Natural killer cell (primary cell): ENCODE results near the gene RPS2. TPM values are rescaled to one million over a fixed set of nuclear protein-coding genes. Genes with fewer than 3 reads are reported as not detected.
"Not testable (repeated sequence)": the region's sequence is repeated elsewhere in the genome, so short reads cannot be mapped to it uniquely, and the experiment has no call there.

ENCODE experiments used
- ATAC-seq, 3 donors: fragments of 150-1000 bp in 2 of 3; fragments of 200-7000 bp in 1 of 3; cut with Tn5 transposase; 1 replicate in 1 of 3; 2 replicates in 2 of 3; pipeline ENCODE4 v1.10.0; 2021; ENCODE audit warnings: mild to moderate bottlenecking in 2 of 3, moderate library complexity in 2 of 3
- DNase-seq, 2 donors: peaks; one replicate each; pipeline versions ENCODE4 v3.0.0 to v3.0.0-alpha.2; 2013 to 2021; ENCODE audit warnings: mixed read lengths in 1 of 2
- H3K27ac ChIP-seq: one replicate; pipeline ENCODE4 v1.5.1; 2013; ENCODE audit warnings: mild to moderate bottlenecking, low read length
- H3K27me3 ChIP-seq: one replicate; pipeline ENCODE4 v1.6.1; 2013; ENCODE audit warnings: low read length; ENCODE audit not compliant: control insufficient read depth, insufficient read depth
- H3K36me3 ChIP-seq: one replicate; pipeline ENCODE4 v1.6.1; 2013; ENCODE audit warnings: low read length; ENCODE audit not compliant: control insufficient read depth, insufficient read depth
- H3K4me1 ChIP-seq: one replicate; pipeline ENCODE4 v1.6.1; 2013; ENCODE audit warnings: low read length; ENCODE audit not compliant: control insufficient read depth, insufficient read depth
- H3K4me3 ChIP-seq: one replicate; pipeline ENCODE4 v1.5.1; 2013; ENCODE audit warnings: low read length
- H3K9me3 ChIP-seq: one replicate; pipeline ENCODE4 v1.6.1; 2013; ENCODE audit warnings: low read length; ENCODE audit not compliant: control insufficient read depth, insufficient read depth
- H3K27ac Mint-ChIP-seq, 2 donors: one replicate each; pipeline ENCODE4 v1.8.0; 2022; ENCODE audit warnings: mild to moderate bottlenecking in 2 of 2, mixed read lengths in 2 of 2, moderate library complexity in 1 of 2
- H3K27me3 Mint-ChIP-seq, 2 donors: one replicate each; pipeline ENCODE4 v1.8.0; 2022; ENCODE audit warnings: low read depth in 2 of 2, mixed read lengths in 2 of 2
- H3K36me3 Mint-ChIP-seq: one replicate; pipeline ENCODE4 v1.8.0; 2022; ENCODE audit warnings: mixed read lengths
- H3K4me1 Mint-ChIP-seq, 2 donors: one replicate each; pipeline ENCODE4 v1.8.0; 2022; ENCODE audit warnings: mixed read lengths in 2 of 2
- H3K4me3 Mint-ChIP-seq: one replicate; pipeline ENCODE4 v1.8.0; 2022; ENCODE audit warnings: mild to moderate bottlenecking, moderate library complexity, mixed read lengths
- H3K9me3 Mint-ChIP-seq, 2 donors: one replicate each; pipeline ENCODE4 v1.8.0; 2022; ENCODE audit warnings: mixed read lengths in 2 of 2
- CTCF ChIP-seq: fragments of 200-600 bp; IDR thresholded peaks from one replicate; pipeline ENCODE4 v1.8.0; 2022; ENCODE audit warnings: antibody characterized with exemption
- WGBS: methylation state at CpG from one replicate; pipeline ENCODE4 v1.1.7; 2013; ENCODE audit warnings: missing lambda C conversion rate; ENCODE audit not compliant: insufficient coverage; 5-methylcytosine and 5-hydroxymethylcytosine counted together
- intact Hi-C: fragments of 100-400 bp; cut with micrococcal nuclease; formaldehyde crosslinking; loops from one replicate; pipeline ENCODE4 v1.14.2; 2022
- total RNA-seq, 4 donors: library from RNA; stranded (reverse); fragments of 120-200 nt in 1 of 4; gene quantifications; one replicate each; pipeline versions ENCODE4 v1.2.3 to v1.2.4, GENCODE V29; 2013 to 2022

RPS2 gene
- total RNA-seq, 3 donors from 2014 or later (not counting 1 experiment from before 2014, with no cell fraction given) = 1,124 to 1,385 (median 1,274) TPM

- H3K27ac Mint-ChIP-seq = peak overlapping the region; percentile 56 to 85
- H3K27ac ChIP-seq = no peak overlapping the region
- ATAC-seq (no peak), DNase-seq (no peak)
- no peaks in the 10 kb centered on the region for H3K27me3 Mint-ChIP-seq
- WGBS = 44% methylated on average over 14 of the region's 14 CpGs
- TF ChIP-seq CTCF = no peak
- no peaks in the 10 kb centered on the region for H3K9me3 ChIP-seq
- H3K27me3 ChIP-seq = no peaks in the 10 kb centered on the region
- peaks cover 23 to 24% of the 10 kb centered on the region in 2 donors for H3K4me1 Mint-ChIP-seq
- H3K4me3 ChIP-seq = peak overlapping the region; percentile 7
- peak overlapping the region; percentile 91 for H3K4me3 Mint-ChIP-seq
- H3K36me3 ChIP-seq = peaks cover 20% of the 10 kb centered on the region
- no peaks in the 10 kb centered on the region for H3K9me3 Mint-ChIP-seq
- no peaks in the 10 kb centered on the region for H3K36me3 Mint-ChIP-seq
- H3K4me1 ChIP-seq = peaks cover 45% of the 10 kb centered on the region
- intact Hi-C loops = no loop called here
Observed at GRCh38 chr16:1958715-1959268, 5.8 kb downstream of the RPS2 start.

GRCh38 chr16:1958143-1958491, 6.5 kb downstream of the RPS2 start:
- DNase-seq, H3K27me3 ChIP-seq, H3K27me3 Mint-ChIP-seq, intact Hi-C loops, H3K36me3 Mint-ChIP-seq, H3K4me3 Mint-ChIP-seq, H3K9me3 ChIP-seq, H3K27ac ChIP-seq, ATAC-seq, H3K4me3 ChIP-seq, H3K27ac Mint-ChIP-seq, H3K9me3 Mint-ChIP-seq: not testable (repeated sequence)
- peaks cover 17 to 19% of the 10 kb centered on the region in 2 donors for H3K4me1 Mint-ChIP-seq
- Histone ChIP-seq H3K36me3 (peaks cover 16% of the 10 kb centered on the region), H3K4me1 (peaks cover 38% of the 10 kb centered on the region)
- WGBS = 81% methylated on average over 30 of the region's 30 CpGs

GRCh38 chr16:1957434-1958142, 7.0 kb downstream of the RPS2 start:
- 95% methylated on average over 20 of the region's 22 CpGs for WGBS
- H3K4me3 ChIP-seq, H3K27ac ChIP-seq, H3K4me3 Mint-ChIP-seq, ATAC-seq, H3K27ac Mint-ChIP-seq, DNase-seq, H3K9me3 Mint-ChIP-seq, H3K36me3 Mint-ChIP-seq, H3K27me3 ChIP-seq, H3K27me3 Mint-ChIP-seq, H3K9me3 ChIP-seq, intact Hi-C loops: not testable (repeated sequence)
- H3K4me1 Mint-ChIP-seq = peaks cover 13 to 19% of the 10 kb centered on the region in 2 donors
- Histone ChIP-seq H3K36me3 (peaks cover 11% of the 10 kb centered on the region), H3K4me1 (peaks cover 33% of the 10 kb centered on the region)

- ATAC-seq (no peak), DNase-seq (no peak)
- no peaks in the 10 kb centered on the region for H3K4me1 Mint-ChIP-seq
- H3K27me3 Mint-ChIP-seq = peaks cover 0 to 3% of the 10 kb centered on the region in 2 donors
- Histone ChIP-seq H3K4me3 (no peak overlapping the region), H3K36me3 (no peaks in the 10 kb centered on the region), H3K27ac (no peak overlapping the region), H3K27me3 (no peaks in the 10 kb centered on the region), H3K4me1 (peaks cover 2% of the 10 kb centered on the region), H3K9me3 (no peaks in the 10 kb centered on the region)
- no peaks in the 10 kb centered on the region for H3K36me3 Mint-ChIP-seq
- no peak for TF ChIP-seq CTCF
- no peaks in the 10 kb centered on the region for H3K9me3 Mint-ChIP-seq
- H3K4me3 Mint-ChIP-seq = no peak overlapping the region
- no peak overlapping the region for H3K27ac Mint-ChIP-seq
- WGBS = 93% methylated on average over 22 of the region's 22 CpGs
- intact Hi-C loops = no loop called here
Observed at GRCh38 chr16:1953734-1954133, 10.9 kb downstream of the RPS2 start.
